ENCODE data around the gene CFB. TPM values are rescaled to one million over a fixed set of nuclear protein-coding genes. Genes with fewer than 3 reads are reported as not detected.

Gene CFB
- total RNA-seq, 1 experiment from 2014 or later: 1.4 TPM

DNA sequence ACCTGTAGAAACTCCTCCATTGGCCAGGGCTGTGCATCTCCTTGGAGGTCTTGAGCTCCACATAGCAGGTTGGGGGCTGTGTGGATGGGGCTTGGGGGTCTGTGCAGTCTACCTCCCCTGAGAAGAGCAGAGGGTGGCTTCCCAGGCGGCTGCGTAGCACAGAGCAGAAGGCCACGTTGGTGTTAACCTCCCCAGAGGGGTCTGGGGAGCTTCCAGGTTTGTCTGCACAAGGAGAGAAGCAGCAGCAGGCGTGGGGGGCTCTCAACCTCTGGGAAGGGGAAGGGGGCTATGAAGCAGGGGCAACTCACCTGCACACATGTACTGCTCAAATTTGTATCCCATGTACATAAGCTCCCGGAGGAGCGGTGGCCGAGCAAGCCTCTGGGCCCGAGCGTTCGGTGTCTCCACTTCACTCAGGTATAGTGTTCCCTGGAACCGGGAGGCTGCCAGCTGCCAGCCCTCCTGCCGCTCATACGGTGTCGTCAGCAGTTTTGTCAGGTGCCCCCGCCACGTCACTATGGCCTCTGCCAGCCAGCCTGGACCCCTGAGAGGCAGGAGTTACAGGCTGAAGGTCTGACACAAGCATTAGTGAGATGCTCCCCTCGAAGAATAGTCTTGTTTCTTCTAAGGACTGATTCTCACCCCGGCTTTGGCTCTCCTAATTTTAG, 24.8 kb downstream of the CFB start (continued):
- TF ChIP-seq USF2 (CRISPR knock-in tag; IDR thresholded peaks at IDR 0.05): no peak

DNA sequence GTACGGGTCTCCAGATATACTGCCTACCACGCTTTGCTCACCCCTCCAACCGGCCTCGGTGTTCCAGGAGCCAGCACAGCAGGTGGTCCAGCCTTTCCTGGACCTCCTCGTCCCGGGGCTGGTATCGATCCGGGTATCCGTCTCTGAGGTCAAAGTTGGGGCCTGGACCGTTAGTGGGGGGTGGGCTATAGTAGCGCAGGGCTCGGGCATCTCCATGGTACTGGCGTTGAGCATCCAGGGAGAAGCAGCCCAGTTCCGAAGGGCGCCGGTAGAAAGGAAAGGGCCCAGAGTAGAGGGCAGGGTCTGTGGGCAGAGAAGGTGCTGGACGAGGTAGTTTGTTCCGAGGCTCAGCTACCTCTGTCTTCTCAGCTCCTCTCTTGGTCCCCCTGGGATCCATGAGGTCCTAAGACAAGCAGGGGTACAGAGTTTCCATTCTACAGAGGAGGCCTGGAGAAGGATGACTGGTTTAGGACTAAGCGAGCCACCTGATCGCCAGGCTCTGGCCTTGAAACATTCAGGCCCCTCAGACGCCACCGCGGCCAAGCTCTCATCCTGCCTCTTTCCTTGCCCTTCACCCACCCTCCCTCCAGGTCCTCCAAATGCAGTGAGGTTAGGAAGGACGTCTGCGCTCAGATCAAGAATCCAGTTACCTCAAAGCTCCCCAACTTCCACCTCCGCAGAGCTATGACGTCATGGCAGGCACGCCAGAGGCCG, 25.5 kb downstream of the CFB start:
- Mint-ChIP-seq H3K36me3 (peaks cover 41% of the 10 kb centered on the region), H3K4me1 (peaks cover 12% of the 10 kb centered on the region), H3K27me3 (ENCODE audit: low read depth) (no peaks in the 10 kb centered on the region), H3K27ac (peak overlapping the region; percentile 99), H3K4me3 (peak overlapping the region; percentile 84), H3K9me3 (peaks cover 7% of the 10 kb centered on the region)
- TF ChIP-seq TEAD1 (CRISPR knock-in tag; IDR thresholded peaks at IDR 0.05) (no peak), GRHL2 (CRISPR knock-in tag; IDR thresholded peaks at IDR 0.05; ENCODE audit: insufficient replicate concordance, severe bottlenecking) (no peak), ZMAT4 (CRISPR knock-in tag; IDR thresholded peaks at IDR 0.05) (no peak), NFATC4 (CRISPR knock-in tag; IDR thresholded peaks at IDR 0.05) (peak; percentile 16; the same call in 1 of the 2 replicates), NR2C2 (CRISPR knock-in tag; IDR thresholded peaks at IDR 0.05) (no peak), MXD4 (CRISPR knock-in tag; IDR thresholded peaks at IDR 0.05; ENCODE audit: borderline replicate concordance) (no peak), JAZF1 (CRISPR knock-in tag; IDR thresholded peaks at IDR 0.05) (no peak), ZNF232 (CRISPR knock-in tag; IDR thresholded peaks at IDR 0.05) (no peak), AFF4 (CRISPR knock-in tag; IDR thresholded peaks at IDR 0.05; ENCODE audit: borderline replicate concordance) (no peak), ZBTB21 (CRISPR knock-in tag; IDR thresholded peaks at IDR 0.05; ENCODE audit: borderline replicate concordance) (no peak), EMX1 (CRISPR knock-in tag; IDR thresholded peaks at IDR 0.05) (no peak), OVOL2 (CRISPR knock-in tag; IDR thresholded peaks at IDR 0.05; ENCODE audit: borderline replicate concordance) (peak; percentile 59; the same call in 1 of the 2 replicates), E2F4 (CRISPR knock-in tag; IDR thresholded peaks at IDR 0.05; ENCODE audit: borderline replicate concordance, low read depth) (no peak)
- TF ChIP-seq, protein P1, sequence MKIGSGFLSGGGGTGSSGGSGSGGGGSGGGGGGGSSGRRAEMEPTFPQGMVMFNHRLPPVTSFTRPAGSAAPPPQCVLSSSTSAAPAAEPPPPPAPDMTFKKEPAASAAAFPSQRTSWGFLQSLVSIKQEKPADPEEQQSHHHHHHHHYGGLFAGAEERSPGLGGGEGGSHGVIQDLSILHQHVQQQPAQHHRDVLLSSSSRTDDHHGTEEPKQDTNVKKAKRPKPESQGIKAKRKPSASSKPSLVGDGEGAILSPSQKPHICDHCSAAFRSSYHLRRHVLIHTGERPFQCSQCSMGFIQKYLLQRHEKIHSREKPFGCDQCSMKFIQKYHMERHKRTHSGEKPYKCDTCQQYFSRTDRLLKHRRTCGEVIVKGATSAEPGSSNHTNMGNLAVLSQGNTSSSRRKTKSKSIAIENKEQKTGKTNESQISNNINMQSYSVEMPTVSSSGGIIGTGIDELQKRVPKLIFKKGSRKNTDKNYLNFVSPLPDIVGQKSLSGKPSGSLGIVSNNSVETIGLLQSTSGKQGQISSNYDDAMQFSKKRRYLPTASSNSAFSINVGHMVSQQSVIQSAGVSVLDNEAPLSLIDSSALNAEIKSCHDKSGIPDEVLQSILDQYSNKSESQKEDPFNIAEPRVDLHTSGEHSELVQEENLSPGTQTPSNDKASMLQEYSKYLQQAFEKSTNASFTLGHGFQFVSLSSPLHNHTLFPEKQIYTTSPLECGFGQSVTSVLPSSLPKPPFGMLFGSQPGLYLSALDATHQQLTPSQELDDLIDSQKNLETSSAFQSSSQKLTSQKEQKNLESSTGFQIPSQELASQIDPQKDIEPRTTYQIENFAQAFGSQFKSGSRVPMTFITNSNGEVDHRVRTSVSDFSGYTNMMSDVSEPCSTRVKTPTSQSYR (CRISPR knock-in tag; IDR thresholded peaks at IDR 0.05): no peak
- ChIA-PET CTCF (interaction anchor here (1.3 to 4.1 kb wide), 3 partner anchors 13 to 125 kb away, joined by 3 to 14 read pairs (median 8); partner anchors contain the start of genes NELFE and SKIC2), POLR2A (interaction anchor here (0.9 to 2.5 kb wide), 4 partner anchors 12 to 165 kb away, joined by 3 to 13 read pairs (median 4); partner anchors contain the start of genes HSPA1B, LSM2, NELFE and SKIC2)
- DNase-seq (ENCODE audit: low spot score) (no peak), ATAC-seq (peak; percentile 18)
